Natural killer cell (primary cell): Measurements from ENCODE around the gene LMBR1. TPM values are rescaled to one million over a fixed set of nuclear protein-coding genes. Genes with fewer than 3 reads are reported as not detected.

ENCODE experiments used
- ATAC-seq, 3 donors: fragments of 150-1000 bp in 2 of 3; fragments of 200-7000 bp in 1 of 3; cut with Tn5 transposase; 1 replicate in 1 of 3; 2 replicates in 2 of 3; pipeline ENCODE4 v1.10.0; 2021; ENCODE audit warnings: mild to moderate bottlenecking in 2 of 3, moderate library complexity in 2 of 3
- DNase-seq, 2 donors: peaks; one replicate each; pipeline versions ENCODE4 v3.0.0 to v3.0.0-alpha.2; 2013 to 2021; ENCODE audit warnings: mixed read lengths in 1 of 2
- H3K27ac ChIP-seq: one replicate; pipeline ENCODE4 v1.5.1; 2013; ENCODE audit warnings: mild to moderate bottlenecking, low read length
- H3K27me3 ChIP-seq: one replicate; pipeline ENCODE4 v1.6.1; 2013; ENCODE audit warnings: low read length; ENCODE audit not compliant: control insufficient read depth, insufficient read depth
- H3K36me3 ChIP-seq: one replicate; pipeline ENCODE4 v1.6.1; 2013; ENCODE audit warnings: low read length; ENCODE audit not compliant: control insufficient read depth, insufficient read depth
- H3K4me1 ChIP-seq: one replicate; pipeline ENCODE4 v1.6.1; 2013; ENCODE audit warnings: low read length; ENCODE audit not compliant: control insufficient read depth, insufficient read depth
- H3K4me3 ChIP-seq: one replicate; pipeline ENCODE4 v1.5.1; 2013; ENCODE audit warnings: low read length
- H3K9me3 ChIP-seq: one replicate; pipeline ENCODE4 v1.6.1; 2013; ENCODE audit warnings: low read length; ENCODE audit not compliant: control insufficient read depth, insufficient read depth
- H3K27ac Mint-ChIP-seq, 2 donors: one replicate each; pipeline ENCODE4 v1.8.0; 2022; ENCODE audit warnings: mild to moderate bottlenecking in 2 of 2, mixed read lengths in 2 of 2, moderate library complexity in 1 of 2
- H3K27me3 Mint-ChIP-seq, 2 donors: one replicate each; pipeline ENCODE4 v1.8.0; 2022; ENCODE audit warnings: low read depth in 2 of 2, mixed read lengths in 2 of 2
- H3K36me3 Mint-ChIP-seq: one replicate; pipeline ENCODE4 v1.8.0; 2022; ENCODE audit warnings: mixed read lengths
- H3K4me1 Mint-ChIP-seq, 2 donors: one replicate each; pipeline ENCODE4 v1.8.0; 2022; ENCODE audit warnings: mixed read lengths in 2 of 2
- H3K4me3 Mint-ChIP-seq: one replicate; pipeline ENCODE4 v1.8.0; 2022; ENCODE audit warnings: mild to moderate bottlenecking, moderate library complexity, mixed read lengths
- H3K9me3 Mint-ChIP-seq, 2 donors: one replicate each; pipeline ENCODE4 v1.8.0; 2022; ENCODE audit warnings: mixed read lengths in 2 of 2
- whole genome bisulfite sequencing: methylation state at CpG from one replicate; pipeline ENCODE4 v1.1.7; 2013; ENCODE audit warnings: missing lambda C conversion rate; ENCODE audit not compliant: insufficient coverage; 5-methylcytosine and 5-hydroxymethylcytosine counted together
- intact Hi-C: fragments of 100-400 bp; cut with micrococcal nuclease; formaldehyde crosslinking; loops from one replicate; pipeline ENCODE4 v1.14.2; 2022
- total RNA-seq, 4 donors: library from RNA; stranded (reverse); fragments of 120-200 nt in 1 of 4; gene quantifications; one replicate each; pipeline versions ENCODE4 v1.2.3 to v1.2.4, GENCODE V29; 2013 to 2022
- TF ChIP-seq, protein P1 (sequence below): fragments of 200-600 bp; IDR thresholded peaks from one replicate; pipeline ENCODE4 v1.8.0; 2022; ENCODE audit warnings: antibody characterized with exemption

LMBR1 gene
- total RNA-seq, 3 donors from 2014 or later (not counting 1 experiment from before 2014, with no cell fraction given) = 60.4 to 71.7 (median 66.1) TPM

DNA sequence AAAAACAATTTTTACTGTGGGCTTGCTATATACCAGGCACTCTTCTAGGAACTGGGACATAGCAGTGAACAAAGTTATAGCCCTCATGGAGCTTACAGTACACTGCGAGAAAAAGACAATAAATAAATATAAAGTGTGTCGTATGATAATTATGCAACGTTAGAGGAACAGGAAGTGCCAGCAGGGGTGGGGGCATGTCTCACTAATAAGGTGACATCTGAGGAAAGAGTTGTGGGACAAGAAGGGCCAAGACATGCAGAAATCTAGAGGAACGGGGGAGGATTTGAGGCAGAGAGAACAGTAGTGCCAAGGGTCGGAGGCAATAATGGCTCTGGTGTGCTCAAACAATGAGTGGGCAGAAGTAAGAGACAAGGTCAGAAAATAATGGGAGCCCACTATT lies 52.8 kb downstream of the LMBR1 start:
- Mint-ChIP-seq H3K4me1 (peaks cover 11 to 14% of the 10 kb centered on the region in 2 donors), H3K9me3 (no peaks in the 10 kb centered on the region), H3K27ac (no peak overlapping the region), H3K4me3 (no peak overlapping the region), H3K27me3 (no peaks in the 10 kb centered on the region), H3K36me3 (no peaks in the 10 kb centered on the region)
- intact Hi-C loops = no loop called here
- Histone ChIP-seq H3K36me3 (peaks cover 4% of the 10 kb centered on the region), H3K4me1 (no peaks in the 10 kb centered on the region), H3K27ac (no peak overlapping the region), H3K4me3 (no peak overlapping the region), H3K9me3 (no peaks in the 10 kb centered on the region), H3K27me3 (no peaks in the 10 kb centered on the region)
- 72% methylated on average over 5 of the region's 5 CpGs for WGBS
- TF ChIP-seq, protein P1, sequence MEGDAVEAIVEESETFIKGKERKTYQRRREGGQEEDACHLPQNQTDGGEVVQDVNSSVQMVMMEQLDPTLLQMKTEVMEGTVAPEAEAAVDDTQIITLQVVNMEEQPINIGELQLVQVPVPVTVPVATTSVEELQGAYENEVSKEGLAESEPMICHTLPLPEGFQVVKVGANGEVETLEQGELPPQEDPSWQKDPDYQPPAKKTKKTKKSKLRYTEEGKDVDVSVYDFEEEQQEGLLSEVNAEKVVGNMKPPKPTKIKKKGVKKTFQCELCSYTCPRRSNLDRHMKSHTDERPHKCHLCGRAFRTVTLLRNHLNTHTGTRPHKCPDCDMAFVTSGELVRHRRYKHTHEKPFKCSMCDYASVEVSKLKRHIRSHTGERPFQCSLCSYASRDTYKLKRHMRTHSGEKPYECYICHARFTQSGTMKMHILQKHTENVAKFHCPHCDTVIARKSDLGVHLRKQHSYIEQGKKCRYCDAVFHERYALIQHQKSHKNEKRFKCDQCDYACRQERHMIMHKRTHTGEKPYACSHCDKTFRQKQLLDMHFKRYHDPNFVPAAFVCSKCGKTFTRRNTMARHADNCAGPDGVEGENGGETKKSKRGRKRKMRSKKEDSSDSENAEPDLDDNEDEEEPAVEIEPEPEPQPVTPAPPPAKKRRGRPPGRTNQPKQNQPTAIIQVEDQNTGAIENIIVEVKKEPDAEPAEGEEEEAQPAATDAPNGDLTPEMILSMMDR = no peak
- ATAC-seq (no peak), DNase-seq (no peak)

DNA sequence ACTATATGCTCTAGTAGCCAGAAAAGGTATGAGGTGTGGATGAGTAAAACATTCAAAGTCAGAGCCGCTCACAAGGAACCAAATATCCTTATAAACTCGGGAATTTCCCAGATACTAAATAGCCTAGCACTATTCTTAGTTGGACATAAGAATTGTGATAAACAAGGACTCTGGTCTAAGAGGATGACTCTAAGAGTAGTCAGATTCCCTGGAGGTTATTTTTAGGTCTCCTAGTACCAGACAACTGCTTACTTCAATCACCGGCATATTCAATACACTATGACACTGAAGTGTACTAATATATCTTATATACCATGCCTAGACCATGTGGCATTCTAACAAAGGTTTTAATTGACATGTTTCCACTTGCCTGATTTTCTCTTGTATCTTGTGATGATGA lies 56.5 kb downstream of the LMBR1 start:
- Histone ChIP-seq H3K27ac (no peak overlapping the region), H3K4me3 (no peak overlapping the region), H3K9me3 (no peaks in the 10 kb centered on the region), H3K4me1 (no peaks in the 10 kb centered on the region), H3K36me3 (peaks cover 7% of the 10 kb centered on the region), H3K27me3 (no peaks in the 10 kb centered on the region)
- WGBS = no CpG with 5 or more reads among the region's 3 CpGs
- no peak overlapping the region for H3K4me3 Mint-ChIP-seq
- H3K27ac Mint-ChIP-seq = no peak overlapping the region
- TF ChIP-seq, protein P1 = no peak
- H3K27me3 Mint-ChIP-seq = no peaks in the 10 kb centered on the region
- H3K9me3 Mint-ChIP-seq = no peaks in the 10 kb centered on the region
- H3K36me3 Mint-ChIP-seq = no peaks in the 10 kb centered on the region
- no peak for ATAC-seq
- H3K4me1 Mint-ChIP-seq = peaks cover 11 to 14% of the 10 kb centered on the region in 2 donors
- DNase-seq = no peak
- intact Hi-C loops = no loop called here

DNA sequence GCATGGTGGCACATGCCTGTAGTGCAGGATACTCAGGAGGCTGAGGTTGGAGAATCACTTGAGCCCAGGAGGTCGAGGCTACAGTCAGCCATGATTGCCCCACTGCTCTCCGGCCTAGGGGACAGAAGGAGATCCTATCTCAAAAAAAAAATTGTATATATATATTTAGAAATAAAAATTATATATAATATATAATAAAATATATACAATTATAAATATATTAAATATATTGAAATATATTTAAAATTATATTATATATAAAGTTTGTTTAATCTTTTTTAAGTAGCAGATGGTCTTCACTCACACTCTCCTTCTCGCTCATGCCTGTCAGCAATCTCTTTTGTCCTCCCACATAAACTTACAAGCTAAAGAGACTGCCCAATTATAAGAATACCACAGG lies 58.5 kb downstream of the LMBR1 start:
- H3K4me3 Mint-ChIP-seq = no peak overlapping the region
- no peaks in the 10 kb centered on the region for H3K36me3 Mint-ChIP-seq
- Histone ChIP-seq H3K4me1 (peaks cover 3% of the 10 kb centered on the region), H3K27me3 (no peaks in the 10 kb centered on the region), H3K27ac (no peak overlapping the region), H3K9me3 (no peaks in the 10 kb centered on the region), H3K36me3 (peaks cover 7% of the 10 kb centered on the region), H3K4me3 (no peak overlapping the region)
- H3K27ac Mint-ChIP-seq = no peak overlapping the region
- DNase-seq (no peak), ATAC-seq (no peak)
- 97% methylated on average over 2 of the region's 3 CpGs for WGBS
- H3K4me1 Mint-ChIP-seq = peaks cover under 1 to 3% of the 10 kb centered on the region in 2 donors
- no peaks in the 10 kb centered on the region for H3K9me3 Mint-ChIP-seq
- intact Hi-C loops = no loop called here
- no peaks in the 10 kb centered on the region for H3K27me3 Mint-ChIP-seq
- TF ChIP-seq, protein P1 = no peak

DNA sequence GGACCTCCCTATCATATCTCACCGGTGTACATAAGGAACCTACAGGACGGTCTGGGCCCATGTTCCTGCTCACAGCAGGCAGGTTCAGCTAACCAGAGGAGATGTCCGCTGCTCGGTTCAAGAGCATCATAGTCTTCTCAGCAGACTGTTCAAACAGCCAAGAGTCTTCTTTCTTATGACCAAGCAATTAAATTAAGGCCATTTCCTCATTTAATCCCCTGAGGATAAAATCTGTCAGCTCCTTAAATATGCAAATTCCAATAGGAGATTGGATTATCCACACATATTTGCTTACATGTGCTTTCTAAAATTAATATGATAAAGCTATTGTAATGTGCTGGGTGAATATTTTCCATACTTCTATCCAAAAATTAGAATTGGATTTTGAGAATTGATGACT lies 59.7 kb downstream of the LMBR1 start:
- Histone ChIP-seq H3K9me3 (no peaks in the 10 kb centered on the region), H3K4me1 (peaks cover 4% of the 10 kb centered on the region), H3K27ac (no peak overlapping the region), H3K4me3 (no peak overlapping the region), H3K36me3 (peaks cover 7% of the 10 kb centered on the region), H3K27me3 (no peaks in the 10 kb centered on the region)
- H3K27me3 Mint-ChIP-seq = no peaks in the 10 kb centered on the region
- DNase-seq (no peak), ATAC-seq (no peak)
- no peaks in the 10 kb centered on the region for H3K36me3 Mint-ChIP-seq
- H3K4me1 Mint-ChIP-seq = no peaks in the 10 kb centered on the region
- intact Hi-C loops = no loop called here
- WGBS = 96% methylated on average over 4 of the region's 4 CpGs
- no peaks in the 10 kb centered on the region for H3K9me3 Mint-ChIP-seq
- TF ChIP-seq, protein P1 = no peak
- no peak overlapping the region for H3K27ac Mint-ChIP-seq
- H3K4me3 Mint-ChIP-seq = no peak overlapping the region
